ENCODE measurements around the gene LMO2. TPM values are rescaled to one million over a fixed set of nuclear protein-coding genes. Genes with fewer than 3 reads are reported as not detected.
A peak's percentile ranks its signal among the peaks of the same experiment; 100 is the strongest.
"Not testable (repeated sequence)": the region's sequence is repeated elsewhere in the genome, so short reads cannot be mapped to it uniquely, and the experiment has no call there.

LMO2 gene
- total and polyA plus RNA-seq, 4 experiments from 2014 or later, result 0.16 to 0.58 (median 0.47) TPM; not detected in 1

GRCh38 chr11:33932721-33933120 lies 40.8 kb upstream of the LMO2 start:
- POLR2A ChIA-PET (ENCODE audit: partially characterized antibody), result no interaction called here
- H3K4me3 ChIP-seq (ENCODE audit: low read length in 2 of 2), result no peak overlapping the region
- no peak for DNase-seq
- CTCF ChIA-PET (ENCODE audit: partially characterized antibody), result no interaction called here
- no peaks in the 10 kb centered on the region for H3K36me3 ChIP-seq (ENCODE audit: insufficient read depth, low read length)
- no peaks in the 10 kb centered on the region for H3K27me3 ChIP-seq (ENCODE audit: insufficient read depth, low read length)
- H3K36me3 Mint-ChIP-seq, result no peaks in the 10 kb centered on the region
- H3K27me3 Mint-ChIP-seq, result peaks cover 0 to 6% of the 10 kb centered on the region in 2 donors
- intact Hi-C loops (cut with micrococcal nuclease), result no loop called here
- peaks cover 3% of the 10 kb centered on the region for H3K4me1 ChIP-seq (ENCODE audit: insufficient read depth, low read length)
- no peak overlapping the region for H3K4me3 Mint-ChIP-seq
- H3K27ac ChIP-seq (ENCODE audit: low read depth, low read length), result no peak overlapping the region
- peaks cover 0 to 21% (median 12%) of the 10 kb centered on the region in 8 donors for H3K9me3 Mint-ChIP-seq
- no peaks in the 10 kb centered on the region for H3K4me1 Mint-ChIP-seq
- H3K27ac Mint-ChIP-seq, result no peak overlapping the region
- H3K9me3 ChIP-seq (ENCODE audit: control insufficient read depth in 1 of 2, low read length in 2 of 2), result no peaks in the 10 kb centered on the region

- H3K27me3 Mint-ChIP-seq; H3K4me3 ChIP-seq (ENCODE audit: low read length in 2 of 2); intact Hi-C loops (cut with micrococcal nuclease); H3K36me3 Mint-ChIP-seq; DNase-seq; H3K27ac Mint-ChIP-seq; H3K36me3 ChIP-seq (ENCODE audit: insufficient read depth, low read length); H3K4me1 Mint-ChIP-seq; H3K9me3 ChIP-seq (ENCODE audit: control insufficient read depth in 1 of 2, low read length in 2 of 2); H3K4me1 ChIP-seq (ENCODE audit: insufficient read depth, low read length); H3K27ac ChIP-seq (ENCODE audit: low read depth, low read length); H3K27me3 ChIP-seq (ENCODE audit: insufficient read depth, low read length); CTCF ChIA-PET (ENCODE audit: partially characterized antibody); POLR2A ChIA-PET (ENCODE audit: partially characterized antibody); H3K4me3 Mint-ChIP-seq: not testable (repeated sequence)
- peaks cover 0 to 21% (median 12%) of the 10 kb centered on the region in 8 donors for H3K9me3 Mint-ChIP-seq
These were observed 40.0 kb upstream of the LMO2 start for GRCh38 chr11:33931739-33932366.

DNA sequence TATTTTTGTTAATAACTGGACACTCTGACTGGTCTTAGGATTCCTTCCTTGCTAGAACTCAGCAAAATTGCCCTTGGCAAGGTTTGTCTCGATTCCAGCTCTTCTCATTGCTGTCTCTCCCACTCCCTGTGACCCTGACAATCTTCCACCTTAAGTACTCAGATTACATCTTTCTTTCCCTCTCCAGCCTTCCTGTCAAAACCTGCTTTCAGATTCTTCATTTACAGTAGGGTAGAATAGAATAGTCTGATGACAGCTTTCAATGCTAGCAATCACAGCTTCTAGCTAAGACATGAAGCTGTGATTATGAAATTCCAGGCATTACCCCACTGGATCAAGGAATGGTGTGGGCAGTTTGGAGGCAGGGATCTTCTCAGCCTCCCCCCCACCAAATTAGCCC lies 39.2 kb upstream of the LMO2 start:
- ChIA-PET POLR2A (ENCODE audit: partially characterized antibody) (no interaction called here), CTCF (ENCODE audit: partially characterized antibody) (no interaction called here)
- peaks cover 3% of the 10 kb centered on the region for H3K4me1 ChIP-seq (ENCODE audit: insufficient read depth, low read length)
- H3K27me3 ChIP-seq (ENCODE audit: insufficient read depth, low read length), result no peaks in the 10 kb centered on the region
- no peaks in the 10 kb centered on the region for H3K9me3 ChIP-seq (ENCODE audit: control insufficient read depth in 1 of 2, low read length in 2 of 2)
- no peak for DNase-seq
- Mint-ChIP-seq H3K36me3 (no peaks in the 10 kb centered on the region), H3K4me3 (no peak overlapping the region), H3K9me3 (peaks cover 0 to 21% (median 12%) of the 10 kb centered on the region in 8 donors), H3K27me3 (peaks cover 2 to 17% of the 10 kb centered on the region in 2 donors), H3K27ac (no peak overlapping the region), H3K4me1 (no peaks in the 10 kb centered on the region)
- H3K36me3 ChIP-seq (ENCODE audit: insufficient read depth, low read length), result no peaks in the 10 kb centered on the region
- intact Hi-C loops (cut with micrococcal nuclease), result no loop called here
- no peak overlapping the region for H3K4me3 ChIP-seq (ENCODE audit: low read length in 2 of 2)
- H3K27ac ChIP-seq (ENCODE audit: low read depth, low read length), result no peak overlapping the region

GRCh38 chr11:33930317-33931021 lies 38.6 kb upstream of the LMO2 start:
- Histone ChIP-seq H3K27me3 (ENCODE audit: insufficient read depth, low read length) (no peaks in the 10 kb centered on the region), H3K36me3 (ENCODE audit: insufficient read depth, low read length) (no peaks in the 10 kb centered on the region), H3K9me3 (ENCODE audit: control insufficient read depth in 1 of 2, low read length in 2 of 2) (no peaks in the 10 kb centered on the region), H3K4me1 (ENCODE audit: insufficient read depth, low read length) (peaks cover 3% of the 10 kb centered on the region), H3K27ac (ENCODE audit: low read depth, low read length) (no peak overlapping the region), H3K4me3 (ENCODE audit: low read length in 2 of 2) (no peak overlapping the region)
- CTCF ChIA-PET (ENCODE audit: partially characterized antibody), result no interaction called here
- Mint-ChIP-seq H3K4me3 (no peak overlapping the region), H3K27ac (peak overlapping the region in 2 of 7 donors; percentile 4 to 67), H3K27me3 (peaks cover 2 to 17% of the 10 kb centered on the region in 2 donors), H3K36me3 (no peaks in the 10 kb centered on the region), H3K4me1 (no peaks in the 10 kb centered on the region), H3K9me3 (peaks cover 0 to 21% (median 12%) of the 10 kb centered on the region in 8 donors)
- POLR2A ChIA-PET (ENCODE audit: partially characterized antibody), result no interaction called here
- DNase-seq, result no peak
- intact Hi-C loops (cut with micrococcal nuclease), result no loop called here

GRCh38 chr11:33928564-33928963 lies 36.7 kb upstream of the LMO2 start:
- Histone ChIP-seq H3K9me3 (ENCODE audit: control insufficient read depth in 1 of 2, low read length in 2 of 2) (no peaks in the 10 kb centered on the region), H3K4me3 (ENCODE audit: low read length in 2 of 2) (no peak overlapping the region), H3K27ac (ENCODE audit: low read depth, low read length) (no peak overlapping the region), H3K36me3 (ENCODE audit: insufficient read depth, low read length) (no peaks in the 10 kb centered on the region), H3K4me1 (ENCODE audit: insufficient read depth, low read length) (peaks cover 3% of the 10 kb centered on the region), H3K27me3 (ENCODE audit: insufficient read depth, low read length) (no peaks in the 10 kb centered on the region)
- H3K27me3 Mint-ChIP-seq, result peaks cover 5 to 28% of the 10 kb centered on the region in 2 donors
- H3K9me3 Mint-ChIP-seq, result peaks cover 0 to 21% (median 12%) of the 10 kb centered on the region in 8 donors
- H3K36me3 Mint-ChIP-seq, result no peaks in the 10 kb centered on the region
- intact Hi-C loops (cut with micrococcal nuclease), result no loop called here
- H3K4me1 Mint-ChIP-seq, result no peaks in the 10 kb centered on the region
- ChIA-PET POLR2A (ENCODE audit: partially characterized antibody) (no interaction called here), CTCF (ENCODE audit: partially characterized antibody) (no interaction called here)
- no peak overlapping the region for H3K27ac Mint-ChIP-seq
- DNase-seq, result no peak
- H3K4me3 Mint-ChIP-seq, result no peak overlapping the region

- H3K36me3 Mint-ChIP-seq, result no peaks in the 10 kb centered on the region
- Histone ChIP-seq H3K36me3 (ENCODE audit: insufficient read depth, low read length) (no peaks in the 10 kb centered on the region), H3K4me1 (ENCODE audit: insufficient read depth, low read length) (peaks cover 3% of the 10 kb centered on the region), H3K27ac (ENCODE audit: low read depth, low read length) (no peak overlapping the region), H3K27me3 (ENCODE audit: insufficient read depth, low read length) (no peaks in the 10 kb centered on the region), H3K9me3 (ENCODE audit: control insufficient read depth in 1 of 2, low read length in 2 of 2) (no peaks in the 10 kb centered on the region), H3K4me3 (ENCODE audit: low read length in 2 of 2) (no peak overlapping the region)
- no peak for DNase-seq
- H3K9me3 Mint-ChIP-seq, result peaks cover 0 to 8% (median 3%) of the 10 kb centered on the region in 8 donors
- intact Hi-C loops (cut with micrococcal nuclease), result no loop called here
- CTCF ChIA-PET (ENCODE audit: partially characterized antibody), result no interaction called here
- H3K27ac Mint-ChIP-seq, result no peak overlapping the region
- peaks cover 9 to 28% of the 10 kb centered on the region in 2 donors for H3K27me3 Mint-ChIP-seq
- no peak overlapping the region for H3K4me3 Mint-ChIP-seq
- POLR2A ChIA-PET (ENCODE audit: partially characterized antibody), result no interaction called here
- H3K4me1 Mint-ChIP-seq, result no peaks in the 10 kb centered on the region
These were observed 35.0 kb upstream of the LMO2 start for GRCh38 chr11:33926671-33927552.

- ChIA-PET CTCF (ENCODE audit: partially characterized antibody) (no interaction called here), POLR2A (ENCODE audit: partially characterized antibody) (no interaction called here)
- Histone ChIP-seq H3K9me3 (ENCODE audit: control insufficient read depth in 1 of 2, low read length in 2 of 2) (no peaks in the 10 kb centered on the region), H3K27me3 (ENCODE audit: insufficient read depth, low read length) (no peaks in the 10 kb centered on the region), H3K36me3 (ENCODE audit: insufficient read depth, low read length) (no peaks in the 10 kb centered on the region), H3K27ac (ENCODE audit: low read depth, low read length) (no peak overlapping the region), H3K4me1 (ENCODE audit: insufficient read depth, low read length) (no peaks in the 10 kb centered on the region), H3K4me3 (ENCODE audit: low read length in 2 of 2) (no peak overlapping the region)
- no peaks in the 10 kb centered on the region for H3K4me1 Mint-ChIP-seq
- H3K9me3 Mint-ChIP-seq, result peaks cover 0 to 2% (median 0%) of the 10 kb centered on the region in 8 donors
- intact Hi-C loops (cut with micrococcal nuclease), result no loop called here
- H3K27ac Mint-ChIP-seq, result no peak overlapping the region
- no peaks in the 10 kb centered on the region for H3K36me3 Mint-ChIP-seq
- H3K4me3 Mint-ChIP-seq, result no peak overlapping the region
- peaks cover 15 to 42% of the 10 kb centered on the region in 2 donors for H3K27me3 Mint-ChIP-seq
- DNase-seq, result no peak
These were observed 32.5 kb upstream of the LMO2 start for GRCh38 chr11:33924341-33924740.
